HL-60 (cell line): ENCODE measurements around the gene PPM1M.

Source experiments
- DNase-seq, 2 experiments: peaks; one replicate each; pipeline ENCODE4 v3.0.0-alpha.2; 2010 to 2020; ENCODE audit warnings: low read depth in 1 of 2, low spot score in 1 of 2
- H3K27ac ChIP-seq: fragments of 250-450 bp; sonication (Bioruptor Pico); replicated peaks from 2 replicates; pipeline ENCODE4 v1.5.1; 2020; ENCODE audit warnings: mild to moderate bottlenecking, moderate library complexity
- H3K27me3 ChIP-seq: fragments of 250-450 bp; sonication (Bioruptor Pico); 2 replicates; pipeline ENCODE4 v1.5.1; 2021; ENCODE audit warnings: mild to moderate bottlenecking, moderate library complexity; ENCODE audit not compliant: insufficient read depth, poor library complexity, severe bottlenecking
- H3K4me3 ChIP-seq: replicated peaks from 2 replicates; pipeline ENCODE4 v1.5.1; 2011; ENCODE audit warnings: mild to moderate bottlenecking, control low read depth, low read length; ENCODE audit not compliant: insufficient read depth
- CTCF ChIP-seq: IDR thresholded peaks from one replicate; pipeline ENCODE4 v1.5.1; 2011; ENCODE audit warnings: low read length, control low read depth, inconsistent platforms; ENCODE audit not compliant: insufficient read depth
- GABPA ChIP-seq: IDR thresholded peaks from 2 replicates; pipeline ENCODE4 v1.6.1; 2012; ENCODE audit warnings: low read depth
- POLR2AphosphoS5 ChIP-seq: IDR thresholded peaks from 2 replicates; pipeline ENCODE4 v1.6.1; 2012; ENCODE audit warnings: low read depth
- REST ChIP-seq: IDR thresholded peaks from 2 replicates; pipeline ENCODE4 v1.6.1; 2012; ENCODE audit warnings: low read depth; ENCODE audit not compliant: insufficient replicate concordance
- SPI1 ChIP-seq: IDR thresholded peaks from 2 replicates; pipeline ENCODE4 v1.6.1; 2012; ENCODE audit warnings: low read depth, mild to moderate bottlenecking, borderline replicate concordance

PPM1M gene

GRCh38 chr3:52238761-52239701 lies 6.5 kb upstream of the PPM1M start, which contains the start of gene TWF2:
TSS of gene TWF2 (minus strand) at chr3:52239158. CDS start at chr3:52239016, 142 bp downstream.
- Histone ChIP-seq H3K27me3 (no peaks in the 10 kb centered on the region), H3K27ac (peak within 1 kb of the TSS; percentile 95), H3K4me3 (peak within 1 kb of the TSS; percentile 91)
- TF ChIP-seq GABPA = no peak
- peak; percentile 62 for TF ChIP-seq POLR2AphosphoS5
- TF ChIP-seq REST = no peak
- TF ChIP-seq CTCF = peak; percentile 26
- no peak for TF ChIP-seq SPI1
- DNase-seq = peak; percentile 68 to 91

GRCh38 chr3:52240059-52240885 lies 5.3 kb upstream of the PPM1M start:
- Histone ChIP-seq H3K4me3 (peak overlapping the region; percentile 91), H3K27me3 (no peaks in the 10 kb centered on the region), H3K27ac (peak overlapping the region; percentile 95)
- TF ChIP-seq SPI1 = no peak
- peak; percentile 76; the same call in 1 of the 2 replicates for TF ChIP-seq POLR2AphosphoS5
- peak; percentile 83 to 92 for DNase-seq

- no peak overlapping the region for H3K4me3 ChIP-seq
- TF ChIP-seq REST = no peak
- TF ChIP-seq GABPA = no peak
- no peak for TF ChIP-seq SPI1
- TF ChIP-seq CTCF = no peak
- H3K27ac ChIP-seq = no peak overlapping the region; the same call in 1 of the 2 replicates
- H3K27me3 ChIP-seq = no peaks in the 10 kb centered on the region
- no peak for DNase-seq
These were observed 4.6 kb upstream of the PPM1M start for GRCh38 chr3:52240886-52241370.

GRCh38 chr3:52242039-52242438 lies 3.5 kb upstream of the PPM1M start:
- Histone ChIP-seq H3K27ac (no peak overlapping the region), H3K4me3 (no peak overlapping the region), H3K27me3 (no peaks in the 10 kb centered on the region)
- no peak for DNase-seq
- no peak for TF ChIP-seq REST
- no peak for TF ChIP-seq POLR2AphosphoS5
- no peak for TF ChIP-seq CTCF
- TF ChIP-seq SPI1 = no peak
- TF ChIP-seq GABPA = no peak
